ENCODE results near the gene ERN1.

DNA sequence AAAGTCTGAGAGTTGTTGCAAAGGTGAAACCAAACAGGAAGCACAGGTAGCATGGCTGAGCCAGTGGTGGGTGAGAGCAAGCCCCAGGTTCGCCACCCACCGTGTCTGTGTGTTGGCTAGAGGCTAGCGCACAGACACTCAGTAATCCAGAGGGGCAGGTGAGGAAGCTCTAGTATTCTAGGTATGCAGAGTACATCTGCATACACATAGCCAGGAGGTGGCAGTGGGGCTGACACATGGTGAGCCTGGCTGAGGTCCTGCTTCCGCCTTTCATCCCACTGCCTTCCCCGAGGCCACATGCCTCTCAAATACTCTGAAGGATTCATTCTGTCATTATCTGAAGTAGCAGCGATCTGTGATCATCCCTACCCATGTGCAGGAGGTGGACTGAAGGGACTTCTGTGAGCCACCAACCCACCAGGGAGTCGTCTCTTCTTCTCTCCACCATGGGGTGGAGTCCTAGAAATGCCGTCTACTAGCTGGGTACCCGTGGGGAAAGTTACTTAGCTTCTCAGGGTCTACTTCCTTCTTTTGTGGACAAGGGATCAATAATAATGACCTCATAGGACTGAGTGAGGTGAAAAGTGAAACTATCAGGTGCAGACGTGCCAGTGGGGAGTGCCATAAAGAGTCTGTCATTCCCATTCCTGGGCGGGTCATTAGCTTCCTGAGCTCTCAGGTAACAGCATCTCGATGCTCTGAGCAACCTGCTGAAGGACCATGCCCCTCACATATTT, 73.5 kb downstream of the ERN1 start:
- TF ChIP-seq, protein P1, sequence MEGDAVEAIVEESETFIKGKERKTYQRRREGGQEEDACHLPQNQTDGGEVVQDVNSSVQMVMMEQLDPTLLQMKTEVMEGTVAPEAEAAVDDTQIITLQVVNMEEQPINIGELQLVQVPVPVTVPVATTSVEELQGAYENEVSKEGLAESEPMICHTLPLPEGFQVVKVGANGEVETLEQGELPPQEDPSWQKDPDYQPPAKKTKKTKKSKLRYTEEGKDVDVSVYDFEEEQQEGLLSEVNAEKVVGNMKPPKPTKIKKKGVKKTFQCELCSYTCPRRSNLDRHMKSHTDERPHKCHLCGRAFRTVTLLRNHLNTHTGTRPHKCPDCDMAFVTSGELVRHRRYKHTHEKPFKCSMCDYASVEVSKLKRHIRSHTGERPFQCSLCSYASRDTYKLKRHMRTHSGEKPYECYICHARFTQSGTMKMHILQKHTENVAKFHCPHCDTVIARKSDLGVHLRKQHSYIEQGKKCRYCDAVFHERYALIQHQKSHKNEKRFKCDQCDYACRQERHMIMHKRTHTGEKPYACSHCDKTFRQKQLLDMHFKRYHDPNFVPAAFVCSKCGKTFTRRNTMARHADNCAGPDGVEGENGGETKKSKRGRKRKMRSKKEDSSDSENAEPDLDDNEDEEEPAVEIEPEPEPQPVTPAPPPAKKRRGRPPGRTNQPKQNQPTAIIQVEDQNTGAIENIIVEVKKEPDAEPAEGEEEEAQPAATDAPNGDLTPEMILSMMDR (IDR thresholded peaks at IDR 0.05), result no peak
- no peak for TF ChIP-seq POLR2A (IDR thresholded peaks at IDR 0.05)
